ENCODE results near the gene RPL35.

GRCh38 chr9:124906966-124907365 is 45.2 kb upstream of the RPL35 start:
- TF ChIP-seq POLR2A (IDR thresholded peaks at IDR 0.05) = no peak
- TF ChIP-seq, protein P1, sequence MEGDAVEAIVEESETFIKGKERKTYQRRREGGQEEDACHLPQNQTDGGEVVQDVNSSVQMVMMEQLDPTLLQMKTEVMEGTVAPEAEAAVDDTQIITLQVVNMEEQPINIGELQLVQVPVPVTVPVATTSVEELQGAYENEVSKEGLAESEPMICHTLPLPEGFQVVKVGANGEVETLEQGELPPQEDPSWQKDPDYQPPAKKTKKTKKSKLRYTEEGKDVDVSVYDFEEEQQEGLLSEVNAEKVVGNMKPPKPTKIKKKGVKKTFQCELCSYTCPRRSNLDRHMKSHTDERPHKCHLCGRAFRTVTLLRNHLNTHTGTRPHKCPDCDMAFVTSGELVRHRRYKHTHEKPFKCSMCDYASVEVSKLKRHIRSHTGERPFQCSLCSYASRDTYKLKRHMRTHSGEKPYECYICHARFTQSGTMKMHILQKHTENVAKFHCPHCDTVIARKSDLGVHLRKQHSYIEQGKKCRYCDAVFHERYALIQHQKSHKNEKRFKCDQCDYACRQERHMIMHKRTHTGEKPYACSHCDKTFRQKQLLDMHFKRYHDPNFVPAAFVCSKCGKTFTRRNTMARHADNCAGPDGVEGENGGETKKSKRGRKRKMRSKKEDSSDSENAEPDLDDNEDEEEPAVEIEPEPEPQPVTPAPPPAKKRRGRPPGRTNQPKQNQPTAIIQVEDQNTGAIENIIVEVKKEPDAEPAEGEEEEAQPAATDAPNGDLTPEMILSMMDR (IDR thresholded peaks at IDR 0.05) = no peak
